Spleen (tissue), 11 donors: Measurements from ENCODE around the gene STAC. TPM values are rescaled to one million over a fixed set of nuclear protein-coding genes. Genes with fewer than 3 reads are reported as not detected.

Experiments
- DNase-seq: peaks from one replicate; pipeline ENCODE4 v3.0.0-alpha.2; 2020
- H3K27ac ChIP-seq, 8 donors: fragments of 200-600 bp; sonication (generic) in 7 of 8; 1 replicate in 4 of 8; 2 replicates in 4 of 8; pipeline versions ENCODE4 v1.5.0 to v1.8.0; 2016 to 2021; ENCODE audit warnings: inconsistent platforms in 4 of 8, mild to moderate bottlenecking in 4 of 8, moderate library complexity in 1 of 8
- H3K27me3 ChIP-seq, 7 donors: fragments of 200-600 bp; sonication (generic) in 6 of 7; replicated peaks in 1 of 7; 1 replicate in 4 of 7; 2 replicates in 3 of 7; pipeline versions ENCODE4 v1.5.0 to v1.8.0; 2016 to 2021; ENCODE audit warnings: inconsistent platforms in 3 of 7, mild to moderate bottlenecking in 1 of 7
- H3K36me3 ChIP-seq, 6 donors: fragments of 200-600 bp; sonication (generic) in 5 of 6; 1 replicate in 4 of 6; 2 replicates in 2 of 6; pipeline versions ENCODE4 v1.5.0 to v1.8.0; 2016 to 2021; ENCODE audit warnings: inconsistent platforms in 2 of 6
- H3K4me1 ChIP-seq, 6 donors: fragments of 200-600 bp; sonication (generic) in 5 of 6; 1 replicate in 3 of 6; 2 replicates in 3 of 6; pipeline versions ENCODE4 v1.5.0 to v1.8.0; 2016 to 2021; ENCODE audit warnings: inconsistent platforms in 3 of 6
- H3K4me3 ChIP-seq, 8 donors: fragments of 200-600 bp; sonication (generic) in 7 of 8; 1 replicate in 4 of 8; 2 replicates in 4 of 8; pipeline versions ENCODE4 v1.5.0 to v1.8.0; 2016 to 2021; ENCODE audit warnings: inconsistent platforms in 4 of 8, mild to moderate bottlenecking in 4 of 8, moderate library complexity in 2 of 8
- H3K9me3 ChIP-seq, 8 donors: fragments of 200-600 bp; sonication (generic) in 7 of 8; 1 replicate in 4 of 8; 2 replicates in 4 of 8; pipeline versions ENCODE4 v1.5.0 to v1.8.0; 2016 to 2021; ENCODE audit warnings: inconsistent platforms in 4 of 8
- POLR2A ChIP-seq, 3 donors: fragments of 450-650 bp; IDR thresholded peaks; one replicate each; pipeline ENCODE4 v1.5.1; 2017; ENCODE audit warnings: antibody characterized with exemption in 3 of 3, mild to moderate bottlenecking in 1 of 3
- POLR2AphosphoS5 ChIP-seq, 3 donors: sonication (generic); formaldehyde crosslinking; IDR thresholded peaks; one replicate each; pipeline ENCODE4 v1.5.1; 2017; ENCODE audit warnings: antibody characterized with exemption in 3 of 3
- WGBS, 5 donors: extraction: QIAGEN DNeasy Blood & Tissue Kit in 3 of 5; methylation state at CpG; one replicate each; pipeline versions ENCODE4 v1.1.5 to v1.1.7; 2013 to 2018; 5-methylcytosine and 5-hydroxymethylcytosine counted together
- intact Hi-C: fragments of 100-400 bp; cut with DNase I; formaldehyde crosslinking; loops from one replicate; pipeline ENCODE4 v1.15.0; 2023; ENCODE audit warnings: low total_unique reads
- polyA plus RNA-seq, 3 donors: library from polyadenylated mRNA; stranded (reverse); fragments of 200-250 nt; gene quantifications; one replicate each; pipeline ENCODE4 v1.2.1, GENCODE V29; 2013
- total RNA-seq, 7 donors: library from RNA; depleted of rRNA in 3 of 7; stranded (reverse); fragments of >200 nt in 3 of 7; fragmentation: NEBNext Ultra II Directional in 4 of 7; extraction: Animal tissue kit (Norgen Biotek cat#: 25700) in 4 of 7; gene quantifications; one replicate each; pipeline versions ENCODE4 v1.1.0 to v1.2.1, GENCODE V29; 2016 to 2021
- TF ChIP-seq, protein P1 (sequence below), 11 experiments: fragments of 200-600 bp in 7 of 11; fragments of 450-650 bp in 4 of 11; sonication (generic) in 4 of 11; IDR thresholded peaks in 8 of 11; conservative IDR thresholded peaks in 3 of 11; 1 replicate in 7 of 11; 2 replicates in 4 of 11; pipeline versions ENCODE4 v1.4.0 to v1.8.0; 2016 to 2021; ENCODE audit warnings: antibody characterized with exemption in 11 of 11, inconsistent platforms in 4 of 11, mild to moderate bottlenecking in 1 of 11
- donor health status: healthy with polysubstance abuse.
- donor health status: DM: no; HTN: no; CAD: no; lungs with moderate emphysema.
- donor health status: DM: no; HTN: no; CAD: no.
- donor health status: Bipolar disorder and iron deficiency.
- donor health status: healthy.
- donor health status: DM: no; HTN: no; CAD: no.
- donor health status: DM: yes; HTN: yes; CAD: no.

The STAC gene
- total and polyA plus RNA-seq, 10 donors, result 0.08 to 2.9 (median 0.60) TPM

DNA sequence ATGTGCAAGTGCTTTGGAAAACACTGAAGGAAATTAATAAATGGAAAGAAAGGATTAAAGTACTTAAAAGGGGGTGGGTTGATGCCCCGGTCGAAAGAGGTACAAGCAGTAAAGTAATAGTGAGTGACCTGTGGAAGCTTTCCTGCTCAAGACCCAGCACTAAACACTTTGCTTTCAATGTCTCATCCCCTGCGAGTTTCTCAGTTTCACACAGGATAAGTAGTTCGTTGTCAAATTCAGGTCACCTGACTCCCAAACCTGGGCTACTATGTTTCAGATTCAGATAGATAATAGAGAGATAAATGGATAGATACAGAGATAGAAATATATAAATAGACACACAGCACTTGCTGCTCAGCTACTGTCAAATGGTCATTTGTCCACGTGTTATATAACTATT, 19.6 kb downstream of the STAC start:
- Histone ChIP-seq H3K9me3 (no peaks in the 10 kb centered on the region), H3K27me3 (no peaks in the 10 kb centered on the region), H3K36me3 (no peaks in the 10 kb centered on the region), H3K4me1 (no peaks in the 10 kb centered on the region), H3K27ac (no peak overlapping the region), H3K4me3 (no peak overlapping the region)
- WGBS, 5 donors, result 86 to 89% (median 87%) methylated on average over 5 of the region's 5 CpGs
- no peak for TF ChIP-seq POLR2AphosphoS5 (IDR thresholded peaks at IDR 0.05)
- TF ChIP-seq POLR2A (IDR thresholded peaks at IDR 0.05), result no peak
- TF ChIP-seq, protein P1, sequence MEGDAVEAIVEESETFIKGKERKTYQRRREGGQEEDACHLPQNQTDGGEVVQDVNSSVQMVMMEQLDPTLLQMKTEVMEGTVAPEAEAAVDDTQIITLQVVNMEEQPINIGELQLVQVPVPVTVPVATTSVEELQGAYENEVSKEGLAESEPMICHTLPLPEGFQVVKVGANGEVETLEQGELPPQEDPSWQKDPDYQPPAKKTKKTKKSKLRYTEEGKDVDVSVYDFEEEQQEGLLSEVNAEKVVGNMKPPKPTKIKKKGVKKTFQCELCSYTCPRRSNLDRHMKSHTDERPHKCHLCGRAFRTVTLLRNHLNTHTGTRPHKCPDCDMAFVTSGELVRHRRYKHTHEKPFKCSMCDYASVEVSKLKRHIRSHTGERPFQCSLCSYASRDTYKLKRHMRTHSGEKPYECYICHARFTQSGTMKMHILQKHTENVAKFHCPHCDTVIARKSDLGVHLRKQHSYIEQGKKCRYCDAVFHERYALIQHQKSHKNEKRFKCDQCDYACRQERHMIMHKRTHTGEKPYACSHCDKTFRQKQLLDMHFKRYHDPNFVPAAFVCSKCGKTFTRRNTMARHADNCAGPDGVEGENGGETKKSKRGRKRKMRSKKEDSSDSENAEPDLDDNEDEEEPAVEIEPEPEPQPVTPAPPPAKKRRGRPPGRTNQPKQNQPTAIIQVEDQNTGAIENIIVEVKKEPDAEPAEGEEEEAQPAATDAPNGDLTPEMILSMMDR (IDR thresholded peaks at IDR 0.05 in 8 of 11, conservative IDR thresholded peaks at IDR 0.05 in 3 of 11), result no peak
- no peak for DNase-seq
- intact Hi-C loops, result no loop called here

GRCh38 chr3:36401056-36401455, 20.8 kb downstream of the STAC start:
- Histone ChIP-seq H3K4me3 (no peak overlapping the region), H3K36me3 (no peaks in the 10 kb centered on the region), H3K9me3 (no peaks in the 10 kb centered on the region), H3K4me1 (no peaks in the 10 kb centered on the region), H3K27me3 (no peaks in the 10 kb centered on the region), H3K27ac (no peak overlapping the region)
- no peak for DNase-seq
- TF ChIP-seq, protein P1 (IDR thresholded peaks at IDR 0.05 in 8 of 11, conservative IDR thresholded peaks at IDR 0.05 in 3 of 11), result no peak
- no peak for TF ChIP-seq POLR2A (IDR thresholded peaks at IDR 0.05)
- TF ChIP-seq POLR2AphosphoS5 (IDR thresholded peaks at IDR 0.05), result no peak
- intact Hi-C loops, result no loop called here
- WGBS, 5 donors, result 81 to 93% (median 84%) methylated on average over 1 of the region's 1 CpG

GRCh38 chr3:36403661-36404060, 23.4 kb downstream of the STAC start:
- DNase-seq, result no peak
- H3K36me3 ChIP-seq, result no peaks in the 10 kb centered on the region
- H3K4me3 ChIP-seq, result no peak overlapping the region
- no peaks in the 10 kb centered on the region for H3K27me3 ChIP-seq
- no peaks in the 10 kb centered on the region for H3K9me3 ChIP-seq
- TF ChIP-seq POLR2AphosphoS5 (IDR thresholded peaks at IDR 0.05), result no peak
- intact Hi-C loops, result no loop called here
- H3K27ac ChIP-seq, result no peak overlapping the region
- H3K4me1 ChIP-seq, result no peaks in the 10 kb centered on the region

GRCh38 chr3:36405190-36405589, 24.9 kb downstream of the STAC start:
- intact Hi-C loops, result no loop called here
- no peaks in the 10 kb centered on the region for H3K4me1 ChIP-seq
- no peak for DNase-seq
- no peaks in the 10 kb centered on the region for H3K27me3 ChIP-seq
- H3K9me3 ChIP-seq, result no peaks in the 10 kb centered on the region
- no peak overlapping the region for H3K27ac ChIP-seq
- WGBS, 5 donors, result 83 to 97% (median 87%) methylated on average over 4 of the region's 4 CpGs
- H3K4me3 ChIP-seq, result no peak overlapping the region
- TF ChIP-seq POLR2AphosphoS5 (IDR thresholded peaks at IDR 0.05), result no peak
- TF ChIP-seq, protein P1 (IDR thresholded peaks at IDR 0.05 in 8 of 11, conservative IDR thresholded peaks at IDR 0.05 in 3 of 11), result no peak
- TF ChIP-seq POLR2A (IDR thresholded peaks at IDR 0.05), result no peak
- no peaks in the 10 kb centered on the region for H3K36me3 ChIP-seq

- WGBS, 5 donors, result 75 to 91% (median 84%) methylated on average over 1 of the region's 1 CpG
- Histone ChIP-seq H3K27ac (no peak overlapping the region), H3K27me3 (no peaks in the 10 kb centered on the region), H3K9me3 (no peaks in the 10 kb centered on the region), H3K4me1 (no peaks in the 10 kb centered on the region), H3K4me3 (no peak overlapping the region), H3K36me3 (no peaks in the 10 kb centered on the region)
- intact Hi-C loops, result no loop called here
- TF ChIP-seq, protein P1 (IDR thresholded peaks at IDR 0.05 in 8 of 11, conservative IDR thresholded peaks at IDR 0.05 in 3 of 11), result no peak
- TF ChIP-seq POLR2AphosphoS5 (IDR thresholded peaks at IDR 0.05) (no peak), POLR2A (IDR thresholded peaks at IDR 0.05) (no peak)
- DNase-seq, result no peak
Measured at GRCh38 chr3:36408146-36408545, 27.8 kb downstream of the STAC start.
